Measurements from ENCODE around the gene TBC1D16. TPM values are rescaled to one million over a fixed set of nuclear protein-coding genes. Genes with fewer than 3 reads are reported as not detected.

Gene TBC1D16
- total and polyA plus RNA-seq, 10 of the 15 experiments (the other 5 are each of a cell fraction or from before 2014, with no cell fraction given) = 0.01 to 0.13 (median 0.06) TPM; not detected in 3

GRCh38 chr17:79991140-79991923 is 44.3 kb downstream of the TBC1D16 start (continued):
- TF ChIP-seq MXI1 (IDR thresholded peaks at IDR 0.05; ENCODE audit: low read depth, low read length) (no peak), LARP7 (IDR thresholded peaks at IDR 0.05) (no peak), MEF2A (IDR thresholded peaks at IDR 0.05; ENCODE audit: insufficient read depth, low read depth, low read length) (no peak), SMAD1 (IDR thresholded peaks at IDR 0.05; ENCODE audit: low read depth, partially characterized antibody) (no peak), SIX5 (IDR thresholded peaks at IDR 0.05; ENCODE audit: low read depth, low read length, severe bottlenecking) (no peak)
- TF ChIP-seq, protein P1, sequence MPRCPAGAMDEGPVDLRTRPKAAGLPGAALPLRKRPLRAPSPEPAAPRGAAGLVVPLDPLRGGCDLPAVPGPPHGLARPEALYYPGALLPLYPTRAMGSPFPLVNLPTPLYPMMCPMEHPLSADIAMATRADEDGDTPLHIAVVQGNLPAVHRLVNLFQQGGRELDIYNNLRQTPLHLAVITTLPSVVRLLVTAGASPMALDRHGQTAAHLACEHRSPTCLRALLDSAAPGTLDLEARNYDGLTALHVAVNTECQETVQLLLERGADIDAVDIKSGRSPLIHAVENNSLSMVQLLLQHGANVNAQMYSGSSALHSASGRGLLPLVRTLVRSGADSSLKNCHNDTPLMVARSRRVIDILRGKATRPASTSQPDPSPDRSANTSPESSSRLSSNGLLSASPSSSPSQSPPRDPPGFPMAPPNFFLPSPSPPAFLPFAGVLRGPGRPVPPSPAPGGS (IDR thresholded peaks at IDR 0.05; ENCODE audit: borderline replicate concordance, insufficient read depth, low read depth, low read length, poor library complexity, severe bottlenecking) = no peak
- TF ChIP-seq, protein P2, sequence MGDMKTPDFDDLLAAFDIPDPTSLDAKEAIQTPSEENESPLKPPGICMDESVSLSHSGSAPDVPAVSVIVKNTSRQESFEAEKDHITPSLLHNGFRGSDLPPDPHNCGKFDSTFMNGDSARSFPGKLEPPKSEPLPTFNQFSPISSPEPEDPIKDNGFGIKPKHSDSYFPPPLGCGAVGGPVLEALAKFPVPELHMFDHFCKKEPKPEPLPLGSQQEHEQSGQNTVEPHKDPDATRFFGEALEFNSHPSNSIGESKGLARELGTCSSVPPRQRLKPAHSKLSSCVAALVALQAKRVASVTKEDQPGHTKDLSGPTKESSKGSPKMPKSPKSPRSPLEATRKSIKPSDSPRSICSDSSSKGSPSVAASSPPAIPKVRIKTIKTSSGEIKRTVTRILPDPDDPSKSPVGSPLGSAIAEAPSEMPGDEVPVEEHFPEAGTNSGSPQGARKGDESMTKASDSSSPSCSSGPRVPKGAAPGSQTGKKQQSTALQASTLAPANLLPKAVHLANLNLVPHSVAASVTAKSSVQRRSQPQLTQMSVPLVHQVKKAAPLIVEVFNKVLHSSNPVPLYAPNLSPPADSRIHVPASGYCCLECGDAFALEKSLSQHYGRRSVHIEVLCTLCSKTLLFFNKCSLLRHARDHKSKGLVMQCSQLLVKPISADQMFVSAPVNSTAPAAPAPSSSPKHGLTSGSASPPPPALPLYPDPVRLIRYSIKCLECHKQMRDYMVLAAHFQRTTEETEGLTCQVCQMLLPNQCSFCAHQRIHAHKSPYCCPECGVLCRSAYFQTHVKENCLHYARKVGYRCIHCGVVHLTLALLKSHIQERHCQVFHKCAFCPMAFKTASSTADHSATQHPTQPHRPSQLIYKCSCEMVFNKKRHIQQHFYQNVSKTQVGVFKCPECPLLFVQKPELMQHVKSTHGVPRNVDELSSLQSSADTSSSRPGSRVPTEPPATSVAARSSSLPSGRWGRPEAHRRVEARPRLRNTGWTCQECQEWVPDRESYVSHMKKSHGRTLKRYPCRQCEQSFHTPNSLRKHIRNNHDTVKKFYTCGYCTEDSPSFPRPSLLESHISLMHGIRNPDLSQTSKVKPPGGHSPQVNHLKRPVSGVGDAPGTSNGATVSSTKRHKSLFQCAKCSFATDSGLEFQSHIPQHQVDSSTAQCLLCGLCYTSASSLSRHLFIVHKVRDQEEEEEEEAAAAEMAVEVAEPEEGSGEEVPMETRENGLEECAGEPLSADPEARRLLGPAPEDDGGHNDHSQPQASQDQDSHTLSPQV (IDR thresholded peaks at IDR 0.05) = no peak

Measured in GM12878 (cell line).